HepG2 (cell line): ENCODE data around the gene BBOF1. TPM values are rescaled to one million over a fixed set of nuclear protein-coding genes. Genes with fewer than 3 reads are reported as not detected.

Experiments
- IKZF4 ChIP-seq: sonication (generic); formaldehyde crosslinking; IDR thresholded peaks from 2 replicates; pipeline ENCODE4 v1.5.1; 2020; ENCODE audit warnings: borderline replicate concordance, mild to moderate bottlenecking, low read depth, missing genetic modification reagents; ENCODE audit errors: not compliant biosample characterization
- KMT2A ChIP-seq: sonication (generic); formaldehyde crosslinking; IDR thresholded peaks from 2 replicates; pipeline ENCODE4 v1.4.0; 2020; ENCODE audit warnings: missing genetic modification reagents
- RXRA ChIP-seq: sonication (generic); formaldehyde crosslinking; IDR thresholded peaks from 2 replicates; pipeline ENCODE4 v1.5.1; 2020; ENCODE audit warnings: missing genetic modification reagents
- SETDB1 ChIP-seq: sonication (generic); formaldehyde crosslinking; IDR thresholded peaks from 2 replicates; pipeline ENCODE4 v1.5.1; 2020; ENCODE audit warnings: missing genetic modification reagents, mild to moderate bottlenecking, borderline replicate concordance
- SP1 ChIP-seq, 2 experiments: fragments of 450-650 bp in 1 of 2; sonication (generic) in 1 of 2; formaldehyde crosslinking in 1 of 2; IDR thresholded peaks; 2 replicates each; pipeline versions ENCODE4 v1.4.0 to v1.6.1; 2016 to 2020; ENCODE audit warnings: missing genetic modification reagents in 1 of 2
- ZFP36 ChIP-seq: fragments of 150-350 bp; IDR thresholded peaks from 2 replicates; pipeline ENCODE4 v1.6.1; 2018; ENCODE audit warnings: borderline replicate concordance, low read length, low read depth; ENCODE audit not compliant: partially characterized antibody
- ZNF713 ChIP-seq: sonication (generic); formaldehyde crosslinking; IDR thresholded peaks from 2 replicates; pipeline ENCODE4 v1.4.0; 2020; ENCODE audit warnings: mild to moderate bottlenecking, missing genetic modification reagents
- ZNF780A ChIP-seq: sonication (generic); formaldehyde crosslinking; IDR thresholded peaks from 2 replicates; pipeline ENCODE4 v1.8.0; 2022; ENCODE audit warnings: mild to moderate bottlenecking, missing genetic modification reagents, moderate library complexity
- polyA plus RNA-seq, 8 experiments: library from polyadenylated mRNA; depleted of rRNA in 3 of 8; stranded (reverse) in 7 of 8; unstranded in 1 of 8; fragments of >200 nt; fragmentation: Illumina TruSeq in 4 of 8; extraction: Trizol in 4 of 8; gene quantifications; 2 replicates each; pipeline versions ENCODE4 v1.2.1 to v1.2.3, GENCODE V29; 2011 to 2016; ENCODE audit warnings: low read depth in 4 of 8, missing spikeins in 1 of 8, mixed read lengths in 1 of 8; ENCODE audit not compliant: insufficient read depth in 1 of 8
- total RNA-seq, 5 experiments: library from RNA; depleted of rRNA; stranded (reverse); fragments of >200 nt; fragmentation: Illumina TruSeq; extraction: Trizol; gene quantifications; 2 replicates each; pipeline ENCODE4 v1.2.3, GENCODE V29; 2016; ENCODE audit warnings: low read depth in 1 of 5
- TF ChIP-seq, protein P1 (sequence below): sonication (generic); formaldehyde crosslinking; IDR thresholded peaks from 2 replicates; pipeline ENCODE4 v1.4.0; 2020; ENCODE audit warnings: missing genetic modification reagents
- TF ChIP-seq, protein P2 (sequence below): sonication (generic); formaldehyde crosslinking; IDR thresholded peaks from 2 replicates; pipeline ENCODE4 v1.8.0; 2022; ENCODE audit warnings: mild to moderate bottlenecking, missing genetic modification reagents
- TF ChIP-seq, protein P3 (sequence below): sonication (generic); formaldehyde crosslinking; IDR thresholded peaks from 2 replicates; pipeline ENCODE4 v1.4.0; 2020; ENCODE audit warnings: missing genetic modification reagents, mild to moderate bottlenecking, borderline replicate concordance
- TF ChIP-seq, protein P4 (sequence below): sonication (generic); formaldehyde crosslinking; conservative IDR thresholded peaks from 2 replicates; pipeline ENCODE4 v1.4.0; 2020; ENCODE audit warnings: missing genetic modification reagents
- TF ChIP-seq, protein P5 (sequence below): sonication (generic); formaldehyde crosslinking; IDR thresholded peaks from 2 replicates; pipeline ENCODE4 v1.8.1; 2022; ENCODE audit warnings: mild to moderate bottlenecking, missing genetic modification reagents

The BBOF1 gene
- total and polyA plus RNA-seq, 2 of the 13 experiments (the other 11 are each of a cell fraction or from before 2014, with no cell fraction given) = 1.6 to 2.3 TPM

DNA sequence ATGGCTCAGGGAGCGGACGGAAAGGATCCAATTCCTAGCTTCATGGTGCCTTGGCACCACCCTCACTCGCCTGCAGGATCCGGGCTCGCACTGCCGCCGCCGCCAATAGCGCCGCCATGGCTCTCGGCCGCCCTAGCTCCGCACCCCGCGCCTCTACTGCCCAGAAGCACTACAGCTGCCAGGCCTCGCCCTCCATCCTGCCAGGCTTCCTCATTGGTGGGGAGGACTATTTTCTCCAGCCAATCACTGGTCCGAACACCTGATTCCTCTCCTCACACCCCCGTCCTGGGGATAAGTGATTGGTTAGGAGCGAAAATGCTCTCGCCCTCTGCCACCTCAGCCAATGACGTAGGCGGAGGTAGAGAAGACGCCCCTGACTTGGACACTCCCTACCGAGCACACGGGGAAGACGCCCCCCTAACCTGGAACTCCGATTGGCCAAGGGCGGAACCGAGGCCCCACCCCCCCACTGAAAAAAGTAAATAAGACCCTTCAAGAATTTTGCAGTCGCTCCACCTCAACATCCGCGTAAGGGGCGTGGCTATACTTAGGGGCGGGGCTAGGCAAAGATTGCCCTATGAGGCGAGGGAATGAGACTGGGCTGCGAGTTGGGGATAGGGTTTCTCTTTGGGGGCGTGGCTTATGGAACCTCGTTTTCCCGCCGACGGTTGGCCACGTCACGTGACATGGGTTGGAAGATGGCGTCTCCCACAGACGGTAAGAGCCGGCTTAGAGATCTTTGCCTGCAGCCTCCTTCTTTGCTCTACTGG, 65.3 kb downstream of the BBOF1 start, which contains the start of the genes ALDH6A1 and LIN52 (continued):
- TF ChIP-seq, protein P1, sequence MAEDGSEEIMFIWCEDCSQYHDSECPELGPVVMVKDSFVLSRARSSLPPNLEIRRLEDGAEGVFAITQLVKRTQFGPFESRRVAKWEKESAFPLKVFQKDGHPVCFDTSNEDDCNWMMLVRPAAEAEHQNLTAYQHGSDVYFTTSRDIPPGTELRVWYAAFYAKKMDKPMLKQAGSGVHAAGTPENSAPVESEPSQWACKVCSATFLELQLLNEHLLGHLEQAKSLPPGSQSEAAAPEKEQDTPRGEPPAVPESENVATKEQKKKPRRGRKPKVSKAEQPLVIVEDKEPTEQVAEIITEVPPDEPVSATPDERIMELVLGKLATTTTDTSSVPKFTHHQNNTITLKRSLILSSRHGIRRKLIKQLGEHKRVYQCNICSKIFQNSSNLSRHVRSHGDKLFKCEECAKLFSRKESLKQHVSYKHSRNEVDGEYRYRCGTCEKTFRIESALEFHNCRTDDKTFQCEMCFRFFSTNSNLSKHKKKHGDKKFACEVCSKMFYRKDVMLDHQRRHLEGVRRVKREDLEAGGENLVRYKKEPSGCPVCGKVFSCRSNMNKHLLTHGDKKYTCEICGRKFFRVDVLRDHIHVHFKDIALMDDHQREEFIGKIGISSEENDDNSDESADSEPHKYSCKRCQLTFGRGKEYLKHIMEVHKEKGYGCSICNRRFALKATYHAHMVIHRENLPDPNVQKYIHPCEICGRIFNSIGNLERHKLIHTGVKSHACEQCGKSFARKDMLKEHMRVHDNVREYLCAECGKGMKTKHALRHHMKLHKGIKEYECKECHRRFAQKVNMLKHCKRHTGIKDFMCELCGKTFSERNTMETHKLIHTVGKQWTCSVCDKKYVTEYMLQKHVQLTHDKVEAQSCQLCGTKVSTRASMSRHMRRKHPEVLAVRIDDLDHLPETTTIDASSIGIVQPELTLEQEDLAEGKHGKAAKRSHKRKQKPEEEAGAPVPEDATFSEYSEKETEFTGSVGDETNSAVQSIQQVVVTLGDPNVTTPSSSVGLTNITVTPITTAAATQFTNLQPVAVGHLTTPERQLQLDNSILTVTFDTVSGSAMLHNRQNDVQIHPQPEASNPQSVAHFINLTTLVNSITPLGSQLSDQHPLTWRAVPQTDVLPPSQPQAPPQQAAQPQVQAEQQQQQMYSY (CRISPR knock-in tag) = no peak
- TF ChIP-seq ZNF780A (CRISPR knock-in tag) (no peak), KMT2A (peak; percentile 29; the same call in 1 of the 2 replicates), IKZF4 (CRISPR knock-in tag) (no peak), ZFP36 (no peak), RXRA (no peak), ZNF713 (CRISPR knock-in tag) (no peak), SETDB1 (CRISPR knock-in tag) (no peak), SP1 (IDR thresholded peaks at IDR 0.05) (no peak), SP1 (CRISPR knock-in tag; IDR thresholded peaks at IDR 0.05) (peak; percentile 71)
- TF ChIP-seq, protein P2, sequence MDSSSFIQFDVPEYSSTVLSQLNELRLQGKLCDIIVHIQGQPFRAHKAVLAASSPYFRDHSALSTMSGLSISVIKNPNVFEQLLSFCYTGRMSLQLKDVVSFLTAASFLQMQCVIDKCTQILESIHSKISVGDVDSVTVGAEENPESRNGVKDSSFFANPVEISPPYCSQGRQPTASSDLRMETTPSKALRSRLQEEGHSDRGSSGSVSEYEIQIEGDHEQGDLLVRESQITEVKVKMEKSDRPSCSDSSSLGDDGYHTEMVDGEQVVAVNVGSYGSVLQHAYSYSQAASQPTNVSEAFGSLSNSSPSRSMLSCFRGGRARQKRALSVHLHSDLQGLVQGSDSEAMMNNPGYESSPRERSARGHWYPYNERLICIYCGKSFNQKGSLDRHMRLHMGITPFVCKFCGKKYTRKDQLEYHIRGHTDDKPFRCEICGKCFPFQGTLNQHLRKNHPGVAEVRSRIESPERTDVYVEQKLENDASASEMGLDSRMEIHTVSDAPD (CRISPR knock-in tag) = no peak
- TF ChIP-seq, protein P3, sequence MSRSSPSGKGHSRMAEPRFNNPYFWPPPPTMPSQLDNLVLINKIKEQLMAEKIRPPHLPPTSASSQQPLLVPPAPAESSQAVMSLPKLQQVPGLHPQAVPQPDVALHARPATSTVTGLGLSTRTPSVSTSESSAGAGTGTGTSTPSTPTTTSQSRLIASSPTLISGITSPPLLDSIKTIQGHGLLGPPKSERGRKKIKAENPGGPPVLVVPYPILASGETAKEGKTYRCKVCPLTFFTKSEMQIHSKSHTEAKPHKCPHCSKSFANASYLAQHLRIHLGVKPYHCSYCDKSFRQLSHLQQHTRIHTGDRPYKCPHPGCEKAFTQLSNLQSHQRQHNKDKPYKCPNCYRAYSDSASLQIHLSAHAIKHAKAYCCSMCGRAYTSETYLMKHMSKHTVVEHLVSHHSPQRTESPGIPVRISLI (CRISPR knock-in tag) = no peak; the same call in 1 of the 2 replicates
- TF ChIP-seq, protein P4, sequence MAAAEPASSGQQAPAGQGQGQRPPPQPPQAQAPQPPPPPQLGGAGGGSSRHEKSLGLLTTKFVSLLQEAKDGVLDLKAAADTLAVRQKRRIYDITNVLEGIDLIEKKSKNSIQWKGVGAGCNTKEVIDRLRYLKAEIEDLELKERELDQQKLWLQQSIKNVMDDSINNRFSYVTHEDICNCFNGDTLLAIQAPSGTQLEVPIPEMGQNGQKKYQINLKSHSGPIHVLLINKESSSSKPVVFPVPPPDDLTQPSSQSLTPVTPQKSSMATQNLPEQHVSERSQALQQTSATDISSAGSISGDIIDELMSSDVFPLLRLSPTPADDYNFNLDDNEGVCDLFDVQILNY = peak; percentile 95
- TF ChIP-seq, protein P5, sequence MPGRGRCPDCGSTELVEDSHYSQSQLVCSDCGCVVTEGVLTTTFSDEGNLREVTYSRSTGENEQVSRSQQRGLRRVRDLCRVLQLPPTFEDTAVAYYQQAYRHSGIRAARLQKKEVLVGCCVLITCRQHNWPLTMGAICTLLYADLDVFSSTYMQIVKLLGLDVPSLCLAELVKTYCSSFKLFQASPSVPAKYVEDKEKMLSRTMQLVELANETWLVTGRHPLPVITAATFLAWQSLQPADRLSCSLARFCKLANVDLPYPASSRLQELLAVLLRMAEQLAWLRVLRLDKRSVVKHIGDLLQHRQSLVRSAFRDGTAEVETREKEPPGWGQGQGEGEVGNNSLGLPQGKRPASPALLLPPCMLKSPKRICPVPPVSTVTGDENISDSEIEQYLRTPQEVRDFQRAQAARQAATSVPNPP (CRISPR knock-in tag) = no peak
